Adrenal gland (tissue), 5 donors: ENCODE results near the gene TTI1.

Experiments
- CTCF ChIP-seq, 6 experiments: fragments of 450-650 bp in 4 of 6; fragments of 200-600 bp in 2 of 6; sonication (generic) in 1 of 6; IDR thresholded peaks; 1 replicate in 5 of 6; 2 replicates in 1 of 6; pipeline versions ENCODE4 v1.5.1 to v1.8.0; 2016 to 2021; ENCODE audit warnings: antibody characterized with exemption in 6 of 6, mild to moderate bottlenecking in 2 of 6, moderate library complexity in 1 of 6
- POLR2A ChIP-seq, 2 donors: fragments of 450-650 bp; IDR thresholded peaks; one replicate each; pipeline ENCODE4 v1.6.1; 2017; ENCODE audit warnings: antibody characterized with exemption in 2 of 2, mild to moderate bottlenecking in 2 of 2, moderate library complexity in 1 of 2
- donor health status: DM: no; HTN: no; CAD: no.

GRCh38 chr20:37947943-37948342, 85.3 kb downstream of the TTI1 start:
- no peak for TF ChIP-seq CTCF (IDR thresholded peaks at IDR 0.05)
- TF ChIP-seq POLR2A (IDR thresholded peaks at IDR 0.05), result no peak
